Measurements from ENCODE around the gene SLC7A1.
A peak's percentile ranks its signal among the peaks of the same experiment; 100 is the strongest.

SLC7A1 gene

DNA sequence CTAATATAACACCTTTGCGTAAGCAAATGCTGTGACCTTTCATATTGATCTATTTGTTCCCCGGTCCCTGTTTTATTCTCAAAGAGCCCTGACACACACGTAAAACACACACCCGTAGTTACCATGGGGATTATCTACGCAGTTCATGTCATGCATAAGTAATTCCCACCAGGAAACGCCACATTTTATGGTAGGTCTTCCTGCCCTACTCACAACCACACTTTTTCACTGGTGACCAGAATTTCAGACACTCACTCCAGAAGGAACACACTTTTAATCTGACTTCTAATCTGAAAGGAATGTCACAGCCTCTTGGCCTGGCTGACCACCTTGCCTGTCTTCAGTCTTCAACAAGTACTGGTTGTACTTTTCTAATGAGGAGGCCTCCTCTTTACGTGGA, 46.8 kb downstream of the SLC7A1 start:
- H3K27me3 Mint-ChIP-seq = no peaks in the 10 kb centered on the region
- no peaks in the 10 kb centered on the region for H3K9me3 Mint-ChIP-seq
- no peak for ATAC-seq
- H3K4me1 Mint-ChIP-seq = peaks cover 51% of the 10 kb centered on the region
- no peak overlapping the region for H3K4me3 Mint-ChIP-seq
- no peak overlapping the region for H3K27ac Mint-ChIP-seq
- no peak for DNase-seq

DNA sequence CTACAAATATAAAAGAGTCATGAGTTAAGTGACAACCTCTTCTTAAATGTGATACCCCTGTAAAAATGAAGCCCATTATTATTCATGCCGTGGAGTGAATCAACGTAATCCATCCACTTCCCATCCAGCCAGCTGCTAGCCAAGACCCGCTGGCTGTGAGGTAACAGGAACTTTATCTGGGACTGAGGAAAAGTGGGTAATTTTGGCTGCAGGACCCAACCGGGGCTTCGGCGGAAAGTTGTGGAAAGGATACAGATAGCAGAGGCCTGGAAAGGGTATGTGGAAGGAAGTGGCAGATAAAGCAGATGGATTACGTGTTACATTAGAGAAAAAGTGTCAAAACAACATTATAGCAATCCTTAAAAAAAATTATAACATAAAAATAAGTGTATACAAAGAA, 48.3 kb downstream of the SLC7A1 start:
- ATAC-seq (no peak), DNase-seq (no peak)
- no peaks in the 10 kb centered on the region for H3K27me3 Mint-ChIP-seq
- H3K4me3 Mint-ChIP-seq = no peak overlapping the region
- no peaks in the 10 kb centered on the region for H3K9me3 Mint-ChIP-seq
- peaks cover 67% of the 10 kb centered on the region for H3K4me1 Mint-ChIP-seq
- H3K27ac Mint-ChIP-seq = no peak overlapping the region

DNA sequence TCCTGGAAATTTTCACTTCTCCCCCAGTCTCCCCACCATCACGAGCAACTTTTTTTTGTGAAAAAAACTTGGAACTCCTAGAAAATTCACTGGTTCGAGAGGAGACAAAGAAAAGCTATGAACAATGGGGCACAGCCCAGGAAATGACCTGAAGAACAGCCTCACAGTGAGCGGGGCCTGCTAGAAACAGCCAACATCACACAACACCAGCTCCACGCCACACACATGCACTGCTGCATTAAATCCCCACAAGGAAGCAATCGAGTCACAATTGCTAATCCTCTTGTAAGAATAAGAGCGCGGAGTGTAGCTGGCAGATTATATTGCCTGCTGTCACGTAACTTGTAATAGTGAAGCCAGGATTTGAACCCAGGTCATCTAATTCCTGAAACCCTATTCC, 48.8 kb downstream of the SLC7A1 start:
- Mint-ChIP-seq H3K27me3 (no peaks in the 10 kb centered on the region), H3K27ac (no peak overlapping the region), H3K9me3 (no peaks in the 10 kb centered on the region)

DNA sequence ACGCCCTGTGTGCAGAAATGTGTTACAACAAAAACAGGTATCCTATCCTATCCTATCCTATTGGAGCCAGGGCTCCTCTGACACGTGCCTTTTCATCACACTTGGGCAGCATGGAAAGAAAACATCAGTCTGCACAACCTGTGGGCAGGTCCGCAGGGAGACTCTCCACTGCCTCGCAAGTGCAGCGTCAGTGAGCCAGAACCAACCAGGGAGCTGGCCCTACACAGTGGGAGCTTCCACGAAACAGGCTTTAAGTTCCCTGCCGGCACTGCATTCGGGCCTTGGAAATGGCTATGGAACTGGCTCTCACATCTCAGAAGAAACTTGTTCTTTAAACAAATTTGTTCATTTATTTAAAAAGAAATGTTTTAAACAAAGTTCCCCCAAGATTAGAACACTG, 49.5 kb downstream of the SLC7A1 start:
- no peaks in the 10 kb centered on the region for H3K9me3 Mint-ChIP-seq
- no peaks in the 10 kb centered on the region for H3K27me3 Mint-ChIP-seq
- DNase-seq (no peak), ATAC-seq (no peak)
- H3K4me1 Mint-ChIP-seq = peaks cover 75% of the 10 kb centered on the region
- no peak overlapping the region for H3K4me3 Mint-ChIP-seq
- no peak overlapping the region for H3K27ac Mint-ChIP-seq

More for the DNA sequence above, 48.8 kb downstream of the SLC7A1 start:
- no peak for DNase-seq
- no peak for ATAC-seq
- peaks cover 69% of the 10 kb centered on the region for H3K4me1 Mint-ChIP-seq
- H3K4me3 Mint-ChIP-seq = no peak overlapping the region

DNA sequence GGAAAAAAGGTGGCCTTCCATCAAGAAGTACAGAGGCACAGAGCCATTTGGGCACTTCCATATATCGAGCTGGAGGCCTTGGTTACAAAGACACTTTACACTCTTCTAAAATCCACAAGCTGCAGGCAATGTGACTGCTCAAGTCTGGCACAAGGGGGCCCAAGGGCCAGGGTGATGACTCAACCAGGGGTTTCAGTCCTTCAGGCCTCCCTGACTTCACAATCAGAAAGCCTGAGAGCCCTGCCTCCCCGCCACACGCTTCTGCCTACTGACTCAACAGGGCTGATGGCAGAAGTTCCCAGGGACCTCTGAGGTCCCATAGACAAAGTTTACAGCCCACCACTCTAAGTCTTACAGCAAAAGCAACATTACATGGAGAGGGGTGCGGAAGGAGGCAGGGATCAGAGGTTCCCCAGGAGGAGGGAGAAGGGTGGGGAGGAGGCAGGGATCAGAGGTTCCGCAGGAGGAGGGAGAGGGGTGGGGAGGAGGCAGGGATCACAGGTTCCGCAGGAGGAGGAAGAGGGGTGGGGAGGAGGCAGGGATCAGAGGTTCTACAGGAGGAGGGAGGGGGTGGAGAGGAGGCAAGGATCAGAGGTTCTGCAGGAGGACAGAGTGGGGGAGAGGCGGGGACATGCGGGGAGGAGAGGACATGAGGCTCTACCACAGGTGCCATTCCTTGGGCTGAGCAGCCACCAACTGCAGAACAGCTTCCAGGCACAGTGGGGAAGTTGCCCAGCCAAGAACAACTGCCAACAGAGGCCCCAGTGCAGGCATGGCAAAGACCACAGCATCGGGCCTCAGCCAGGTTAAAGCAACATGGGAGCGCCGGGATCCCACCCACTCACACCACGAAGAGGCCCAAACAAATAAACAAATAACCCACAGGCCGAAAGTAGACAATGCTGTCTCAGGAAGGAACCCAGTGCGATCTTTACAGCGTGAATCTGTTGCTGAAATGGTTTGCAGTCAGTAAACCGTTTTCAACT, 52.0 kb downstream of the SLC7A1 start:
- DNase-seq (peak; percentile 43 to 70), ATAC-seq (peak; percentile 99)
- peak overlapping the region; percentile 20 to 48 for H3K4me3 Mint-ChIP-seq
- H3K27me3 Mint-ChIP-seq = no peaks in the 10 kb centered on the region
- peaks cover 76% of the 10 kb centered on the region for H3K4me1 Mint-ChIP-seq
- peak overlapping the region; percentile 49 to 59 for H3K27ac Mint-ChIP-seq
- no peaks in the 10 kb centered on the region for H3K9me3 Mint-ChIP-seq

DNA sequence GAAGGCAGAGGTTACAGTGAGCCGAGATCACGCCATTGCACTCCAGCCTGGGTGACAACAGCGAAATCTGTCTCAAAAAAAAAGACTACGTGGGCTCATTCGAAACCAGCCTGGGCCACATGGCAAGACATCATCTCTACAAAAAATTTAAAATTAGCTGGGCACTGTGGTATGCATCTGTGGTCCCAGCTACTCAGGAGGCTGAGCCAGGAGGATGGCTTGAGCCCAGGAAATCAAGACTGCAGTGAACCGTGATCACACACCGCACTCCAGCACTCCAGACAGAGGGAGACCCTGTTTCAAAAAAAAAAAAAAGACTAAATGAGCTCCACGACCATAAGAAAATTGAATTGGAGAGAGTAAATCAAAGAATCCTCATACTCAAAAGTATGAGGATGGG, 53.1 kb downstream of the SLC7A1 start:
- no peak for ATAC-seq
- DNase-seq = no peak
- Mint-ChIP-seq H3K9me3 (no peaks in the 10 kb centered on the region), H3K4me3 (no peak overlapping the region), H3K27me3 (no peaks in the 10 kb centered on the region), H3K4me1 (peaks cover 72% of the 10 kb centered on the region), H3K27ac (no peak overlapping the region)

DNA sequence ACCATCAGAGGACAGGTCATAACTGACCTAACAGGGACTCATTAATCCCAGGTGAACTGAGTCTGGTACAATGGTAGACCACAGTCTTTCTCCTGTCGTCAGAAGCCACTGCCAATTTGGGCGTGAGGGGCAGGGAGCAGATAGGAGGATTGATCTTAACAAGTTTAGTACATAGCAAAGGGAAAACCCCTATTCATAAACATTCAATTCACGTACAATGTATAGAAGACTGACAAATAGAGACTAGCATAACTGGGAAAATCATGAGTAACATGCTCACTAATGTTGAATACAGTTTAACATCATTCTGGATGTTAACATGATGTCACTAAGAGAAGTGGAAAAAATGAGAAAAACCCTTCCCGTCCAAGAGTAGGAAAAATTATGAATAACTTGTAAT, 54.1 kb downstream of the SLC7A1 start:
- no peak for ATAC-seq
- Mint-ChIP-seq H3K4me3 (no peak overlapping the region), H3K9me3 (no peaks in the 10 kb centered on the region), H3K4me1 (peaks cover 63% of the 10 kb centered on the region), H3K27ac (no peak overlapping the region), H3K27me3 (no peaks in the 10 kb centered on the region)
- DNase-seq = no peak

DNA sequence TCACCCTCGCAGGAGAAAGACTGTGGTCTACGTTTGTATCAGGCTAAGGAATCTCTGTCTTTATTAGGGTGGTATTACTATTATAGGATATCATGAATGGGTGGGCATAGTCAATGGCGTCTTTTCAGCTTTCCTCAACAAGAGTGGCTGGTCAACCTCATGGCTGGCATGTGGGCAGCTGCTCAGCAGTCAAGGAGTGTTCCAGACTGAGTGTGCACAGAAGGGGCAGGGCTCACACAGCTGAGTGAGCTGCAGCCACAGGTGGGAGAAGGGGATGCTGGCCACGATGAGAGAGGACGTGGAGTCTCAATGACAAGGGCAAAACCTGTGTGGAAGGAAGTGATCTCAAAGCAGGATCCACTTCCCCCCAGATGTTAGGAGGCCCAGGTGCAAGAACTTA, 54.7 kb downstream of the SLC7A1 start:
- no peak overlapping the region for H3K4me3 Mint-ChIP-seq
- no peak for ATAC-seq
- DNase-seq = no peak
- H3K27ac Mint-ChIP-seq = peak overlapping the region in 1 of 2 donors; percentile 12
- H3K9me3 Mint-ChIP-seq = no peaks in the 10 kb centered on the region
- peaks cover 57% of the 10 kb centered on the region for H3K4me1 Mint-ChIP-seq
- H3K27me3 Mint-ChIP-seq = no peaks in the 10 kb centered on the region

DNA sequence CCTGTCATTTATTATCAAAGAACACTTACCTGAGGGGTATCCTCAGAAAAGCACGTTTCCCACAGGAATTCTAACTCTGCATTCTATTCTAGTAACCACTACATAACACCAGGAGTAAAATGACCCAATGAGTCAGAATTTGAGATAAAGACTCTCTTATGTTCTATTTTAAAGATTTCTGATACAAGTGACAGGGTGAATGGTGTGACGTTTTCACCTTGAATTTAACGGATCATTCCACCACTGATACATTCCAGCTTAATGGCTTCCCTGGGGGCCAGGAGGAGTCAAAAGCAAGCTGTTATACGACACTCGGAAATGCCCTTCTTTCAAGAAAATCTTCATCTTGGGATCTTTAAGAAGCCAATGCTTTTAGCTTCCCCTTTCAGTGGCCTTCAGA, 55.2 kb downstream of the SLC7A1 start:
- Mint-ChIP-seq H3K27me3 (no peaks in the 10 kb centered on the region), H3K4me1 (peaks cover 53% of the 10 kb centered on the region), H3K9me3 (no peaks in the 10 kb centered on the region), H3K4me3 (no peak overlapping the region), H3K27ac (no peak overlapping the region)
- ATAC-seq (no peak), DNase-seq (no peak)

DNA sequence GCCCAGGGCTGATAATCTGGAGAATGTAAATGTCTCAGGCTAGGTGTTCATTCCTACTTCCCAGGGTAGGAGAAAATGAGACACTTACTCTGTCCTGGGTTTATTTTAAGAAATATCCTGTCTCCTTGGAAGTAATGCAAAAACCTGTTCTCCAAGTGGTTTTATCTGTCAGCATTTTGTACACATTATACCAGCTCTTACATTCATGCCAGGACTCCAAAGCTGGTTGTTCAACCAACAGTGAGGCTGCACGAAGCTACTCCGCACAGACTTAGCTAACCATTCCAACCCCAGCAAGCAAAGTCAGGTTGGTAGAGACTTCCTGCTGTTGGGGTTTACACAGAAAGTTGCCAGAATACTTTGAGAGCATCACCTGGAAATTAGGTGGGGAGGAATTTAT, 55.6 kb downstream of the SLC7A1 start:
- peaks cover 48% of the 10 kb centered on the region for H3K4me1 Mint-ChIP-seq
- no peak for ATAC-seq
- no peak overlapping the region for H3K4me3 Mint-ChIP-seq
- no peak overlapping the region for H3K27ac Mint-ChIP-seq
- DNase-seq = no peak
- H3K9me3 Mint-ChIP-seq = no peaks in the 10 kb centered on the region
- H3K27me3 Mint-ChIP-seq = no peaks in the 10 kb centered on the region

DNA sequence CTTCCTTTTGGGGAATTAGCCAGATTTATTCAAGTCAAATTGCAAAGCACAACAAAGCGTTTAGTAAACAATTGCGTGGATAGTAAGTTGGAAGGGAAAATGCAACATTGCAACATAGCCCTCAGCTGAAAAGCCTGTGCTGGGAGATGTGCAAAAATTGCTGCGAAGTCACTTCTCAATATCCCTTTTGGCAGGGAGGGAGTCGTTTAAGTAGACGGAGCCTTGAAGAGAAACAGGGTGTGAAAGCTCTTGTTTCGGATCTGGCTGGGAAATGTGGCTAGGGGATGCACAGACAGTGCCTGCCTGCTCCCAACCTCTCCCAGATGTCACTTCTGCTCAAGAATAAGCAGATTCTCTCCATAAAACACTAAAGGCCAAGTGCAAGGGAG, 56.8 kb downstream of the SLC7A1 start:
- H3K27ac Mint-ChIP-seq = peak overlapping the region in 1 of 2 donors; percentile 48
- DNase-seq = no peak
- no peaks in the 10 kb centered on the region for H3K9me3 Mint-ChIP-seq
- no peak for ATAC-seq
- no peaks in the 10 kb centered on the region for H3K27me3 Mint-ChIP-seq
- H3K4me1 Mint-ChIP-seq = peaks cover 36% of the 10 kb centered on the region
- no peak overlapping the region for H3K4me3 Mint-ChIP-seq

DNA sequence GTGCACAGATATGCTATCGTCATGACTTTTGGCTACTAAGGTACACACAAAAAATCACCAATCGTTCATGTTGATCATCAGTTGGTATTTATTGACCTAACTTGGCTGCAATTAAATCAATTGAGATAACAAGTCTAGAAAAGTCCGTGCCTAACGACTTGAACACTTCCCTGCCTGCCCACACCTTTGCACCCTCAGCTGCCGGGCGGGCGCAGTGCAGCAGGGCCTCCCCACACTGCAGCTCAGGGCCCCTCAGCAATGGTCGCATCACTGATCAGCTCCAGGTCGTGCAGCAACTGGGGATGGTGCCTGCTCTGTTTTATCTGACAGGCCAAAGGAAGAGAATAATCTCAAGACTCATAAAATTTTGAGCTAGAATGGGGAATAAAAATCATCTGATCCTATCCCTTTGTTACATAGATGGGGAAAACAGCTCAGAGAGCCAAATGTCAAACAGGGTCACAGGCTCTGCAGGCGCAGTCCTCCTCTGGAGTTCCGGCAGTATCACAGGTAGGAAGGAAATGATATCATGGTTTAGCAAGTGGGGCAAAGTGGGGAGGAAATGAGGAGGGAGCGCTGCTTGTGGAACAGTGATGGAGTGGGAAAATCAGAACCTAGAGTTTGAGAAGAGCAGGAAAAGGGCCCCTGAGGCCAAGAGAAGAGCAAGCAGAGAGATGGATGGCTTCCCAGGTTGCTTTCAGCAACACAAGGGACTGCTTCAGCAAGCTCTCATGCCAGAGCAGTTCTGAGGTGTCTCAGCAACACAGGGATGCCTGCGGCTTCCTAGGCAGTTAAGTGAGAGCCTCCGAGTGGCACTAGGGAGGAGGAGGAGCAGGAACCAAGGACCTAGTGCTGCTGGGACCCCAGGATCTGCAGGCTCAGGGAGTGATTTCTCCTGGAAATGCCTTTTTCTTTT, 57.5 kb downstream of the SLC7A1 start:
- H3K27me3 Mint-ChIP-seq = no peaks in the 10 kb centered on the region
- H3K27ac Mint-ChIP-seq = peak overlapping the region in 1 of 2 donors; percentile 43
- DNase-seq = no peak
- H3K4me1 Mint-ChIP-seq = peaks cover 29% of the 10 kb centered on the region
- H3K4me3 Mint-ChIP-seq = no peak overlapping the region
- ATAC-seq = no peak
- no peaks in the 10 kb centered on the region for H3K9me3 Mint-ChIP-seq

DNA sequence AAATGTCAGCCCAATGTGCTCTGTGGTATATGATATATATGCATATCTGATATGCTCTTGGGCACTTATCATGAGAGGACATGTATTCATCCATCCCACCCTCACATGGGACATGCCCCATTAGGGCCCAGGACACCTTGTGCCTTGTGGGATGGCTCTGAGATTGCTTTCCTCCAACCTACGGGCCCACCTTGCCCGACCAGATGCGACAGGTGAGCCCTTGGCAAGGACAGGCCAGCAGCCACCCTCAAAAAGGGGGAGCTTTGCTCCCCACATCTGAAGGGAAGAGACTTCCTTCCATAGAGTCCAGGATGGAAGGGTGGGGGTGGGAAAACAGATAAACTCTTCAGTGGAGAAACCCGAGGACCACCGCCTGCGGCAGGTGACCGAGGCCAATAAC, 58.6 kb downstream of the SLC7A1 start:
- H3K9me3 Mint-ChIP-seq = no peaks in the 10 kb centered on the region
- peak overlapping the region in 1 of 2 donors; percentile 12 for H3K27ac Mint-ChIP-seq
- peaks cover 19% of the 10 kb centered on the region for H3K4me1 Mint-ChIP-seq
- DNase-seq (no peak), ATAC-seq (no peak)
- no peaks in the 10 kb centered on the region for H3K27me3 Mint-ChIP-seq
- no peak overlapping the region for H3K4me3 Mint-ChIP-seq

DNA sequence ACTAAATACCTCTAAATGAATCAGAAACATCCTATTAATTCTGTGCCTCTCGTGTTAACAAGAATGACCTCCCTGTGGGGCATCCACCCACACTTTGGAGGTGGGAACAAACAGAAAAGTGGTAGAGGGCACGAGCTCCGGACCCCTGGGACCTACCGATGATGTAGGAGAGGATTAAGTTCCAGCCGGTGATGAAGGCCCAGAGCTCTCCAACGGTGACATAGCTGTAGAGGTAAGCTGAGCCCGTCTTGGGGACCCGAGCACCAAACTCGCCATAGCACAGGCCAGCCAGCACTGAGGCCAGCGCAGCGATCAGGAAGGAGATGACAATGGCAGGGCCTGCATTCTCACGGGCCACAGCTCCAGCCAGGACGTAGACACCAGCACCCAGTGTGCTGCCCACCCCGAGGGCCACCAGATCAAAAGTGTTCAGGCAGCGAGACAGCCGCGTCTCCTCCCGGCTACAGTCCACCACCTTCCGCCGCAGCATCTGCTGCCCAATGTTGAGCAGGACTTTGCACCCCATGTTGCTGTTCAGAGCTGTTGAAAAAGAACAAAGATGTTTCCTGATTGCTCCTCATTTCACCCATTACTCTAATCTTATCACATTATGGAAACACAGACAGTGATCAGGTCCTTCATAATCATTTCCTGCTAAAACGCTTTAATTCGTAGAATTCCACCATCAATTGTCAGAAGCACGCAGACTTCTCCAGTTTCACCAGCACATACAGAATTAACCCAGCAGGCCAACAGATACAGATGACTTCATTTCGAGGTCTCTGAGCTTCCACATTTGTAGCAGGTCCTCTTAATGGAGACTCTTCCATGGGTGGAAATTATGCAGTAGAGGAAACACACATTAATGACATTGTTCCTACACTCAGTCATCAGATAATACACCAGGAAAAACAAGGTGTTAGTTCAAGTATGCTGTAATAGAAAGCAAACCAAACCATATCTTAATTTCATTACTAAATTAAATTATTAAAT, 59.5 kb downstream of the SLC7A1 start:
- ATAC-seq (no peak), DNase-seq (no peak)
- Mint-ChIP-seq H3K4me1 (peaks cover 13% of the 10 kb centered on the region), H3K27ac (peak overlapping the region in 1 of 2 donors; percentile 37), H3K9me3 (no peaks in the 10 kb centered on the region), H3K4me3 (no peak overlapping the region), H3K27me3 (no peaks in the 10 kb centered on the region)

DNA sequence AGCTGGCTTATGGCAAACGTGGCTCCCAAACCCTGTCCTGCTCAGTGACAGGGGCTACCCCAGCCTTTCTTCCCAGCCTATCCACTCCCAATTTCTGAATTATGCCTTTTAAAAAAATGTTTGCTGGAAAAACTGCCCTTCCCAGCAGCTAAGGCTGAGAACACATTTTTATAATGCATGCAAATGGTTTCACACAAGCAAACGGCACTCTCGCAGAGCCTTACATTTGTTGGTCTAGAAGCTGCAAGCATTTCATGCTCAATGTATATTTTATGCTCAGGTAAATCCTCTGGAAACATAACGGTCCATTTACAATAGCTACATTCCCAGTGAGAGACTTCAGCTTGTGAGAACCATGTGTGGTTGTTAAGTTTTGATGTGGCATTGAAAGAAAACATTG, 61.4 kb downstream of the SLC7A1 start:
- no peak overlapping the region for H3K4me3 Mint-ChIP-seq
- no peaks in the 10 kb centered on the region for H3K27me3 Mint-ChIP-seq
- no peaks in the 10 kb centered on the region for H3K9me3 Mint-ChIP-seq
- ATAC-seq = no peak
- no peak for DNase-seq
- peaks cover 8% of the 10 kb centered on the region for H3K4me1 Mint-ChIP-seq
- no peak overlapping the region for H3K27ac Mint-ChIP-seq

Data from stimulated activated naive CD8-positive, alpha-beta T cell treated with anti-CD3 and anti-CD28 coated beads, Interleukin-15, amount 100 ng/mL, for 72 hours (primary cell).